Fibroblast of peridontal ligament (primary cell): ENCODE measurements around the gene AUNIP.

ENCODE experiments used
- DNase-seq: peaks from one replicate; pipeline ENCODE4 v3.0.0-alpha.2; 2010; ENCODE audit errors: extremely low read depth

The AUNIP gene

DNA sequence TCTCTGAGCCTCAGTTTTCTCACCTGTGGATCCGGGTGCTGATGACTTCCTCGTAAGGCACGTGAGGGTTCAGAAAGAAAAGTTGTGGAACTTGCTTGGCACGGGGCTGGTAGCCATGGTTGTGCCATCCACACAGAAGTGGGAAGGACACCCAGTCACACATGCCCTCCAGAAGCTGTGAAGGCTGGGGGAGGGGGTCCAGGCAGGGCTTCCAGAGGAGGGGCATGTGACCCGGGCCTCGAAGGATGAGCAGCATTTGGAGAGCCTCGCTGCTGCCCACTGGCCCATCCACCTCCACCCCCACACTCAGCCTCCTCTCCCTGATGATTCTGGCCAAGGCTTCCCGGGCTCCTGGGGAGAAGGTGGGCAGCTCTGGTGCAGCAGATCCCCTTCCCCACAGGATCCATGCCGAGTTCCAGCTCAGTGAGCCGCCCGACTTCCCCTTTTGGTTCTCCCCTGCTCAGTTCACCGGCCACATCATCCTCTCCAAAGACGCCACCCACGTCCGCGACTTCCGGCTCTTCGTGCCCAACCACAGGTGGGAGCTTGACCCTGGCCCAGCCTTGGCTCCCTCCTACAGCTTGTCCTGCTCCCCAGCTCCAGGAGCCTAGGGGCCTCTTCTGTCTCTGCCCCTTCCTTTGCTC lies 49.9 kb downstream of the AUNIP start:
- DNase-seq: no peak

DNA sequence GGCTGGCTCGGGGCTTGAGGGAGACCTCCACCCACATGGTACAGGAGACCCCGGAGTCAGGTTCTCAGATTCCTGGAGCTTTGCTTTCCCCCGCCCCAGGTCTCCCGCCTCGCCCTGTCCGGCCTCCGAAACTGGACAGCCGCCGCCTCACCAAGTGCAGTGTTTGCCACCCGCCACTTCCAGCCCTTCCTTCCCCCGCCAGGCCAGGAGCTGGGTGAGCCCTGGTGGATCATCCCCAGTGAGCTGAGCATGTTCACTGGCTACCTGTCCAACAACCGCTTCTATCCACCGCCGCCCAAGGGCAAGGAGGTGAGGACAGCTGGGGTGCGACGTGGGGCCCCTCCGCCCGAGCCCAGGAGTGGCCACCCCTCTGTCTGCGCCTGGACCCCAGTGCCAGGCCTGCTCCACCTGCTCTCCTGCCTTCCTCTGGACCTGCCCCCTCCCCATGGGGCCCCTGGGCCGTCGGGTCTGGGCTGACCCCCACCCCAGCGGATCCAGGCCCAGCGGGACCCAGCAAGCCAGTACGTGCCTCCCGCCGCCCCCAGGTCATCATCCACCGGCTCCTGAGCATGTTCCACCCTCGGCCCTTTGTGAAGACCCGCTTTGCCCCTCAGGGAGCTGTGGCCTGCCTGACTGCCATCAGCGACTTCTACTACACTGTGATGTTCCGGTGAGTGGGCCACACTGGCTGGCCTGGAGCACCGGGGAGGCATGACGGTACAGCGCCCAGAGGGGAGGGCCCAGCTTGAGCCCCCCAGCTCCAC lies 50.6 kb downstream of the AUNIP start:
- DNase-seq: no peak

DNA sequence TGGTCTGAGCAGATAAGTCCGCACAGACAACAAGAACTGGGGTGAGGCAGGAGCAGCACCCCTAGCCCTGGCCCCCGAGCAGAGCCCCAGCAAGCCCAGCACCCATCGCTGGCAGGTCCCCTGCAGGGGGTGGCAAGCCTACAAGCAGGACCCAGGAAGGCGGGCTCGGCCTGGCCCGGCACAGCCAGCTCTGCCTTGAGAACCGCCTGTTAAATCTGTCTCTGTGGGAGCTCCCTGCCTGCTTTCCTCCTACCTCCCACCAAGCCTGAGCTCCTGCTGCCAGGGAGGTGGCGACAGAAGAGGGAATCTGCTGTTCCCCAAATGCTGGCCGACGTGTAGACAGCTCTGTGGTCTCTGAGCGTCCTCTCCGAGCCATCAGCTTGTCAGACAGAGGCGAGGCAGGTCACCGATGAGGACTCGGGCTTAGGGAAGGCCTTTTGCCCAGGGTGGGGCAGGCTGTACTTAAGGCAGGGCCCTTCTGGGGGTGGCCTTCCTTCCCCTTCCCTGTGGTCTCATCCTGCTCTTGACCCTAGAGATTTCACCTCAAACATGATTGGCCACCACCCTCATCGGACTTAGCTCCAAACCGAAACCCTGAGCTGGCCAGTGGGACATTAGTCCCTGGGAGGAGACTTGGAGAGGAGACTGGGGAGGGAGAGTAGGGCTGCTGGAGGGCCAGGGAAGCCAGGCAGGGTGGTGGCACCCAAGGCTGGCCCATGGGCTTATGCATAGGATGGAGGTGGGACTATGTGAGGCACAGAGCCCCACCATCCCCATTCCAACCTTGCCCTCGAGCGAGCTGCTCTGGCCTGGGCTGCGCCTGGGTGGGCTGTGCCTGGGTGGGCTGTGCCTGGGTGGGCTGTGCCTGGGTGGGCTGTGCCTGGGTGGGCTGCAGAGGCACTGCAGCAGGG lies 51.5 kb downstream of the AUNIP start:
- DNase-seq: no peak

DNA sequence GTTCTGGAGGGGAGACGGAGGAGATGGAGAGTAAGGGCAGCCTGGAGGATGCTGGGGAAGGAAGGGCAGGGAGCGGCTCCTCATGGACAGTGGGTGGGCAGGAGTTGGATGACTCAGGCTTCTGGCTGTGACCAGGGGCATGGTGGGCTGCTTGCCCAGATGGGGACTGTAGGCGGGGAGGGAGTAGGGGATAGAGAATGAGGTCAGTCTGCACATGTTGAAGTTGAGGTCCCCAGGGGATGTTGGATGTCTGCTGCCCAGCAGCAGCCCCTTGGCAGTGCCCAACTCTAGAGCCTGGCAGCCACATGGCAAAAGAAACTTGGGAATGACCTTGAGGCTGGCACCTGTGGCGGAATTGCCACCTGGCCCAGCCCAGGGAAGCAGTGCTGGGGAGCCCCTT lies 52.8 kb downstream of the AUNIP start:
- DNase-seq: peak; percentile 86

DNA sequence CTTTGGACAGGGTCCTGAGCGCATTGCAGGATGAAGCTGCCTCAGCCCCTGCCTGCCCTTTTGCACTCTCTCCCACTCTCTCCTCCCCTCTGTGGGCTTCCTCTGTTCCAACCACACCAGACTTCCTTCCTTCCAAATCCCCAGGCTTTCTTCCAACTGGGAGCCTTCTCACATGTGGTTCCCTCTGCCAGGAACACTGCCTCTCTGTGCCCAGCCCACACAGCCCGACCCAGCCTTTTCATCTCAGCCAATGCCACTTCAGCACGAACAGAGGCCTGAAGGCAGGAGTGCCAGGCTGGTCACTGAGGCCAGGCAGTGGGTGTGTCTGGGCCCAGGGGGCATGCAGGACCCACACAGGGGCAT lies 53.4 kb downstream of the AUNIP start:
- peak; percentile 69 for DNase-seq

DNA sequence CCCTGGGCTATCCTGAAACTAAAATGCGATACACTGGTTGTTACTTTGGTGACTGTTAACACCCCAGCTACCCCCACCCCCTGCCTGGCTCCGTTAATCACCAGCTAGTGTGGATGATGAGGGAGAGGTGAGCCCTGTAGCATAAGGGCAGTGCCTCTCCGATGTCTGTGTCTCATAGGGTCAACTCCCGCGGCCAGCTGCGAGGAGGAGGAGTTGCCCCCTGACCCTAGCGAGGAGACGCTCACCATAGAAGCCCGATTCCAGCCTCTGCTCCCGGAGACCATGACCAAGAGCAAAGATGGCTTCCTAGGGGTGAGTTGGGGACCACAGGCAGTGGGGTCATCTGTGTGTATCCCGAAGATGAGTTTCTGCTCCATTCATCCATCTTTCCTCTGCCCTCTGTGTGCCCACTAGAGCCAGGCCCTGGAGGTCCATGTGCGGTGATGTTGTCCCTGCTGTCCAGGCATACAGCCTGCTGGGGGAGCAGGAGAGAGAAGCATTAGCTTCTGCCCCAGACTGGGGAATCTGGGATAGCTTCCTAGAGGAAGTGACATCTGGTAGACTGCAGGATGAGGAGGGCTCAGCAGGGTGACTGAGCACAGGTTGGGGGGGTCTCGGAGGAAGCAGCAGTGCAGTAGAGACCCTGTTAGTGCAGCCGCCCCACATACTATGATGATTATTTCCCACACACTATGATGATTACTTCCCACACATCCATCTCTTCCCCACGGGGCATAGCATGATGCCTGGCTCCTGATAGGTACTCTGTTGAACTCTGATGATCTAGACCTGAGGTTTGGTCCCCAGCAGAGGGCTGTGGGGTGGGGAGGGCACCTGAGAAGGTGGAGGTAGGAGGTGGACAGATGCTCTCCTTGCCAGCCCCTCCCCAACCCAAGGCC lies 54.0 kb downstream of the AUNIP start:
- DNase-seq: no peak

DNA sequence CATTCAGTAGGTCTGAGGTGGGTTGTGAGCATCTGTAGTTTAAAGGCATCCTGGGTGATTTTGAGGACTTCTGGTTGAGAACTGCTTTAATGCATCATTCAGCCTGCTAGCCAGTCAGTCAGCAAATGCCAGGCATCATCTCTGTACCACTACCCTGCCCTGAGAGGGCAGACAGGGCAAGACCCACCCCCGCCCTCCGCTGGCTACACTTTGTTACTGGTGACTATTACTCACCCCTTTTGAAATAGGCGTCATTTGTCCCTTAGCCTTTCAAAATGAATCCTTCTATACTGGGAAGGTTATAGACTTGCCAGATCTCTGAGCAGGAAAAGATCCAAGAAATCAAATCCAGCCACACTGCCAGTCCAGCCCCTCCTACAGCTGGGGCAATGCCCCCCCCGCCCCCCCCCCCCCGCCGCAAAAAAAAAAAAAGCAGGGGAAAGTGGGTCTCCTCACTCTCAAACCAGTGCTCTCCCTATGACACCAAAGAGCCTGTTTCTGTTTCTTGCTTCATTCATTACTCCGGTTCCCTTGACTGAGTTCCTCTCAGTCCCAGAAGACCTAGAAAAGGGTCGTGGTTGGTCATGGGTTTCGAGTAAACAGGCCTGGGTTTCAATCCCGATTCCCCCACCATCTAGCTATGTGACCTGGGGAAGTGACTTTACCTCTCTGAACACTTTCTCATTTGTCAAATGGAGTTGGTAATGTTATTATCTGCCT lies 54.9 kb downstream of the AUNIP start:
- DNase-seq: no peak

DNA sequence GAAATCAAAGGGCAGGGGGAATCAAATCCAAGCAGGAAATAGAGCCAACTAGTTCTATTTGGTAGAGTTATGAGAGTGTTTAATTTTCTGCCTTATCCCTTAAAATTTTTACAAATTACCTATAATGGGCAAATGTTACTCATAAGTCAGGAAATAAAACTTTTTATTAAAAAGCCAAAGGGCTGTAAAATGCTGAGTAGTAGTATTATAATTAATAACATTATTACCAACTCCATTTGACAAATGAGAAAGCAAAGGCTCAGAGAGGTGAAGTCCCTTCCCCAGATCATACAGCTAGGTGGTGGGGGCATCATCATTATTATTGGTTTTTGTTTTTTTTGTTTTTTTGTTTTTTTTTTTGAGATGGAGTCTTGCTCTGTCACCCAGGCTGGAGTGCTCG lies 55.9 kb downstream of the AUNIP start:
- no peak for DNase-seq

DNA sequence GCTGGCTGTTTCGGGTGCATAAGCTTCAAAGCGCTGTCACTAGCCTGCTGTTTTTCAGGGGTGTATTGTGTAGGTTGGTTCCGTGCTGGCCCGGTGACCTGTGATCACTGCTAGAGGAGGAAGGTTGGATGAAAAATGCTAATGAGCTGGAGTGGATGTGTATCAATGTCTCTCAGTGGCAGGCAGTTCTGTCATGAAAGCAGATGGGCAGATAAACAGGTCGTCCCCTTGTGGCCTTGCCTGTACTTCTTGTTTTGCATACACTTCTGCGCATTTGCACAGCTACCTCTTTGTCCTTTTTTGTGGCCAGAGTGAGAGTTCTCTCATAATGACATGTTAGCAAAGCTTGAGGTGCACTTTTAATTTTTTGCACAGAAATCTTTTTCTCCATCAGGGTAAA lies 56.3 kb downstream of the AUNIP start:
- no peak for DNase-seq

DNA sequence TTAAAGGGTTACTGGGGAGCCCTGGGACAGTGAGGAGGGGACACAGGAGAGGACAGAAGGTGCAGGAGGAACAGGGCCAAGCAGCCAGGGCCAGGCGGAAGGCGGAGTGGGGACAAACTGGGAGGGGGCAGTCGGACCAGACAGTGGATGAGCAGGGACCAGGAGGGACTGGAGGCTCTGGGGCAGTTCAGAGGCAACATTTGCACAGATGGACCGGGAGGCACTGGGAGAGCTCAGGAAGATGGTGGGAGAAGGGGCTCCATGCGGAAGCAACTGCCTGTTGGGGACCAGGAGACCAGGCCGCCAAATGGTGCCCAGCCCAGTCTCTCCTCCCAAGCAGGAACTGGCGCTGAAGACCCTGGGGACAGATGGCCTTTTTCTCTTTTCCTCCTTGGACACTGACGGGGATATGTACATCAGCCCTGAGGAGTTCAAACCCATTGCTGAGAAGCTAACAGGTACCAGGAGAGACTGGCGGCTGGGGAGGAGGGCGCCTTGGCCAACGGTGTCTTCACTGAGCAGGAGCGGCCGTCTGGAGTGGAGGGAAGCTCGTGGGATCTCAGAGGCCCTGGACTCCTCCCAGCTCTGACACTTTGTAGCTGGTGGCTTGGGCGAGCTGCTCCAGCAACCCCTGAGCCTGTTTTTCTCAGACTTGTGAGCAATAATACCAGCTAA lies 58.4 kb downstream of the AUNIP start:
- DNase-seq: no peak

DNA sequence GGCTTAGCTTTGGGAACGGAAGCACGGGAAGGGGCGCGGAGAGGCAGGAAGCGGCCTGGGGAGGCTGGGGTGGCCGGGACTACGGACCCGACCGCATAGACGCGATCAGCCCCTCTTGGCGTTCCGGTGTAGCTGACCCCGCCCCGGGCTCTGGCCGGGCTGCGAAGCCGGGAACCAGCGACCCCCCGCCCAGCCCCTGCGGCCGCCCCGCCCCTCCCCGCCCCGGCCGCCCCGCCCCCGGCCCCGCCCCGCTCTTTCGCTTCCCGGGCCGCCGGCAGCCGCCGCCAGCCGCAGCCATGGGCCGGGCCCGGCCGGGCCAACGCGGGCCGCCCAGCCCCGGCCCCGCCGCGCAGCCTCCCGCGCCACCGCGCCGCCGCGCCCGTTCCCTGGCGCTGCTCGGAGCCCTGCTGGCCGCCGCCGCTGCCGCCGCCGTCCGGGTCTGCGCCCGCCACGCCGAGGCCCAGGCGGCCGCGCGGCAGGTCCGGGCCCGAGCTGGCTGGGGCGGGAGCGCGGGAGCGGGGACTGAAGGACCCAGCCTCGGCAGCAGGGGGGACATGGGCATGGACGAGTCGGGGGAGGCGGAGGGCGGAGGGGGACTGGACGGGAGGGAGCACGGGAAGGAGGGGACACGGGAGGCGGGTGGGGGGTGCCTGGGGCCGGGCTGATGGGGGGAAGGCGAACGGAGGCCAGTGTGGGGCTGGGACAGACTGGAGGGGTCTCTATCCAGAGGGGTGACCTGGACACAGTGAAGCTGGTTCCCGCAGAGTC lies 59.1 kb downstream of the AUNIP start, which contains the start of gene SELENON:
Gene SELENON, plus strand, starts transcription at position 259 of the 768 bp plus-strand sequence. Its CDS starts 38 bp downstream, at position 297.
- no peak for DNase-seq

DNA sequence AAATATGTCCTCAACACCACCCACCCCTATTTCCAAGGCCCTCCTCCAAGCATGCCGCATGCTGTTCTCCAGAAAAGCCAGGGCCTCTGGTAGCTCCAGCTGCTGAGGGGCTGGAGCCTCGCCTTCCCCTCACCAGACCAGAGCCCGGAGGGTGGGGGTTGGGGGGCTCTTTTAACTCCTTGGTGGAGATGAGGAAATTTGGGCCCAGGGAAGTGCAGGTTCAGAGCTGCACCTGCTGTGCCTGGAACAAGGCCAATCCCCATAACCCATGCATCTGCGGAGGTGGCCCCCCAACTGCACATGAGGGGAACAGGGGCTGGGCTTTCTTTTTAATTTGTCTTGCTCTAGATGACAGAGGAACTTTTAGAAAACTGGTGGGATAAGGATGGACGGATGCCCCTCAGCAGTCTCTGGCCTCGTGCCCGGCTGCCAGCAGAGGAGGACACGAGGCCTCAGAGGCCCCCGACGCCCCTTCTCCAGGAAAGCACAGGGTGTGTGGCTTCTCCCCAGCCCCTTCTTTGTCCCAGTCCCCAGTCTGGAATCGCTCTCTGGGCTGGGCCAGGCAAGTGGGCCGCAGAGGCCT lies 59.8 kb downstream of the AUNIP start:
- DNase-seq: no peak

DNA sequence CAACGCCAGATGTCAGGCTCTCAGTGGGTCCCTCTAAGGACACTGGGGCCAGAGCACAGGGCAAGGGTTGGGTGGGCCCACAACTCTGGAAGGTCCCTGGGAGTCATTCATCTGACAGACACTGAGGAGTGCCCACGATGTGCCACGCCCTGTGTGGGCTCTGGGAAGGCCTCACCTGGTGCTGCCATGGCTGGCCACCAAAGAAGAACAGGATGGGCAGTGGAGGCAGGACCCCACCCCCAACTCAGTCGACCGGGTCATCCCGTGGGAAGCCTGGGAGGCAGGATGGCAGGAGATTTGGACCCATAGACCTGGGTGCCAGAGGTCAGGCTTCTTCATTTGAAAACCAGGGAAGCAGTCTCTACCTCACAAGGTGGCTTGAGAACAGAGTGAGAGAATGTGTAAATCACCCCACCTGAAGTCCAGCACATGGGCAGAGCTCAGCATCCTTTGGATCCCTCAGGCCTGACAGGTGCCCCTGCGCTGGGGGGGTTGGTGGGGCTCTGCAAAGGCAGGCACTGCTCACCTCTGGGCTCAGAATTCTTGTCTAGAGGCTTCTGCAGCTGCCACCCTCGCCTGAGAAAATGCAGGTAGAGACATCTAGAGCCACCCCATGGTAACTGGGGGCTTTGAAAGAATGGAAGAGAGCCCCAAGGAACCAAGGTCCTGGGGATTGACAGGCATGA lies 60.4 kb downstream of the AUNIP start:
- DNase-seq: no peak

DNA sequence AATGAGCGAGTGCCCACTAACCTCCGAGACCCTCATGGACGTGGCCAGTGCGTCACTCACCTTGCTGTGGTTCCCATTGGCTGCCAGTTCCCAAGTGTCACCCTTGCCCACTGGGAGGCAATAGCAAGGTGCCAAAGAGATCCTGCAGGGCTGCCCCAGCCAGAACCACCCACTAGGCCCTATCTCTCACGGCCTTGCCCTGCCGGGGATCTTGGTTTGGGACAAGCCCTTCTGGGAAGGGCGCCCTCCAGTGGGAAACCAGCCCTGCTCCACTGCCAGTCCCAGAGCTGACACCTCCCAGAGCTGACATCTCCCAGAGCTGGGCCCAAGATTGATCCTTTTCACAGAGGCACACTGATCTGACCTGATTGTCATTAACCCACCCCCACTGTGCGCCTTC lies 61.3 kb downstream of the AUNIP start:
- no peak for DNase-seq

DNA sequence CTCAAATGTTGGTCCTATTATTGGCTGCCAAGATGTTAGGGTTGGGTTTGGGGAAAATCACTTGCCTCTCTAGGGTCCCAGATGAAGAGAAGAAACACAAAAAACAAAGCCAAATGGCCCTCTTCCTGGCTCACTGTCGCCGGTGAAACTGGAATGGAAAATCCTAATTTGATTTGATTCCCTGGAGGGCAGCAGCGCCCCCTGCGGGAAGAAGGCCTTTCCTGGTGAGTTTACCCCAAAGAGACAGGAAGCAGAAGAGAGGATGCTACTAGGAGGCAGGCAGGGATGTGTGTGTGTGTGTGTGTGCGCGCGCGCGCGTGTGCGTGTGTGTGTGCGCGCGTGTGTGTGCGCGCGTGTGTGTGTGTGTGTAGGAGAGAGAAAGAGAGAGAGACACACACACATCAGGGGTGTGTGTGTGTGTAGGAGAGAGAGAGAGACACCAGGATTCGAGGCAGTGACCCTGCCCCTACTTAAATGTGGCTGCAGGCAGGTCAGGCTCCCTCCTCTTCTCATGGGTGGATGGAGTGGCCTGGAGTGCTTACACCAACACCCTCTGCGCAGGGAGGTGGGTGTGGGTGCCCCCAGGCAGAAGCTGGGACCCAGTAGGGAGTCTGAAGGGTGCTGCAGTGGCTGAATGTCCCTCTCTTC lies 62.3 kb downstream of the AUNIP start:
- DNase-seq: peak; percentile 77

DNA sequence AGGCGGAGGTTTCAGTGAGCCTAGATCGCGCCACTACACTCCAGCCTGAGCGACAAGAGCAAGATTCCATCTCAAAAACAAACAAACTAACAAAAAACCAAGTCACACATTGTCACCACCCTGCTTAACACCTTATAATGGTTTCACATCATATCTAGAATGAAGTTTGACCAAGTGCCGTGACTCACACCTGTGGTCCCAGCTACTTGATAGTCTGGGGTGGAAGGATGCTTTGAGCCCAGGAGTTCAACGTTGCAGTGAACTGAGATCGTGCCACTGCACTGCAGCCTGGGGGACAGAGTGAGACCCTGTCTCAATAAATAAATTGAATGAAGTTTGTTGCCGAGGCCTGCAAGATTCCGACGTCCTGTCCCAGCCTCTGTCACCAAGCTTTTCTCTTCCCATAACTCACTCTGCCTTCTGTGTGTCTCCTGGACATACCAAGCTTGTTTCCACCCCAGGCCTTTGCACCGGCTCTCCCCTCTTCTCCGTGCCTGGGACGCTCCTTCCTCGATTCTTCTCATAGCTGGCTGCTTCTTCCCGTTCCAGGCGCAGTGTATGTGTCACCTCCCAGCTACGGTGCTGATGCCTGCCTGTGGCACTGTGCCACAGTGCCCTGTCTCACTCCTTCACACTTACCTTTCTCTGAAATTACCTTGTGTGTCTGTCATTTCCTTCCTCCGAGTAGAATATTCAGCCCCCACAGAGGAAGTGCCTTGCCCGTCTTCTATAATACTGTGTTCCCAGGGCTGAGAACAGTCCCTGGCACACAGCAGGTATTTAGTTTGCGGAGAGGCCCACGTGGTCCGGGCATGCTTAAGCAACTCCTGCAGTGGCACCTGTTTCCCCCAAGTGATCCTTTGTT lies 63.1 kb downstream of the AUNIP start:
- DNase-seq: no peak

DNA sequence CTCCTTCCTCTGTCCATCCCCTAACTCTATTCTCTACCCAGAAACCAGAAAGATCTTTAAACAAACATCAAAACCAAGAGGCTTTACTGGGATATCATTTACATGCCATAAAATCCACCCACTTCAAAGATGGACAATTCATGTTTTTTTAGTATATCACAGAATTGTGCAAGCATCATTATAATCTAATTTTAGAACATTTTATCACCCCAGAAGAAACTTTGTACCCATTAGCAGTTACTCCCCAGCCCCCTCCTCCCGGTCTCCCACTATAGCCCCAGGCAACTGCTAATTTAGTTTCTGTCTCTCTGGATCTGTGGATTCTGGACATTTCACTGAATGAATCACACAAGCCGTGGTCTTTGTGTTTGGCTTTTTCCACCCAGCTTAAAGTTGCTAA lies 64.0 kb downstream of the AUNIP start:
- DNase-seq: no peak
